ENCODE results near the gene PHF14. TPM values are rescaled to one million over a fixed set of nuclear protein-coding genes. Genes with fewer than 3 reads are reported as not detected.

Gene PHF14
- total and polyA plus RNA-seq, 2 donors (not counting 1 experiment from before 2014, with no cell fraction given) = 9.6 to 43.7 TPM

- DNase-seq (no peak), ATAC-seq (ENCODE audit: low read depth) (no peak)
- Histone ChIP-seq H3K27me3 (replicated peaks in 1 of 4; ENCODE audit: control extremely low read depth in 1 of 4, control insufficient read depth in 3 of 4, insufficient read depth in 4 of 4, low read length in 3 of 4) (no peaks in the 10 kb centered on the region), H3K4me1 (ENCODE audit: control insufficient read depth in 2 of 2, insufficient read depth in 2 of 2, low read length in 2 of 2) (no peaks in the 10 kb centered on the region), H3K4me3 (ENCODE audit: control extremely low read depth in 1 of 5, extremely low read depth in 1 of 5, insufficient read depth in 1 of 5, low read depth in 2 of 5, low read length in 4 of 5) (no peak overlapping the region), H4K20me1 (ENCODE audit: control insufficient read depth, insufficient read depth, low read length, poor library complexity, severe bottlenecking) (no peaks in the 10 kb centered on the region), H2AFZ (ENCODE audit: insufficient read depth, low read depth, low read length, poor library complexity, severe bottlenecking) (no peak overlapping the region), H3K79me2 (ENCODE audit: control insufficient read depth, insufficient read depth, low read length) (peaks cover 15% of the 10 kb centered on the region), H3K4me2 (replicated peaks; ENCODE audit: low read depth, low read length, poor library complexity, severe bottlenecking) (no peak overlapping the region), H3K36me3 (replicated peaks in 1 of 2; ENCODE audit: control extremely low read depth in 1 of 2, control insufficient read depth in 1 of 2, extremely low read depth in 1 of 2, insufficient read depth in 2 of 2, low read length in 1 of 2) (peaks cover 7 to 10% of the 10 kb centered on the region in 2 experiments), H3K27ac (ENCODE audit: low read length in 2 of 2) (no peak overlapping the region), H3K9me3 (ENCODE audit: control extremely low read depth in 1 of 3, control insufficient read depth in 2 of 3, insufficient read depth in 1 of 3, low read length in 2 of 3) (no peaks in the 10 kb centered on the region), H3K9ac (ENCODE audit: low read length) (no peak overlapping the region)
- CTCF ChIA-PET = no interaction called here
- Mint-ChIP-seq H3K27me3 (no peaks in the 10 kb centered on the region), H3K4me1 (no peaks in the 10 kb centered on the region), H3K9me3 (ENCODE audit: insufficient read depth) (no peaks in the 10 kb centered on the region), H3K4me3 (no peak overlapping the region), H3K27ac (no peak overlapping the region)
- TF ChIP-seq CTCF (IDR thresholded peaks at IDR 0.05) = no peak
- no peak for TF ChIP-seq EZH2 (IDR thresholded peaks at IDR 0.05; ENCODE audit: borderline replicate concordance, insufficient read depth, low read depth, low read length, poor library complexity, severe bottlenecking)
- POLR2A ChIA-PET = no interaction called here
- no CpG with 5 or more reads among the region's 1 CpG for WGBS (ENCODE audit: insufficient coverage)
- intact Hi-C loops (cut with micrococcal nuclease) = loop anchor here (5.0 kb wide), 1 partner anchor 37 kb away; the partner anchor contains the start of gene PHF14
Observed at GRCh38 chr7:11009631-11010030, 36.0 kb downstream of the PHF14 start.

GRCh38 chr7:11021468-11021867 is 47.8 kb downstream of the PHF14 start:
- H3K27ac Mint-ChIP-seq = no peak overlapping the region
- no peak overlapping the region for H3K9ac ChIP-seq (ENCODE audit: low read length)
- no peak for DNase-seq
- no peaks in the 10 kb centered on the region for H3K9me3 Mint-ChIP-seq (ENCODE audit: insufficient read depth)
- peaks cover 5% of the 10 kb centered on the region for H4K20me1 ChIP-seq (ENCODE audit: control insufficient read depth, insufficient read depth, low read length, poor library complexity, severe bottlenecking)
- intact Hi-C loops (cut with micrococcal nuclease) = no loop called here
- no peaks in the 10 kb centered on the region for H3K9me3 ChIP-seq (ENCODE audit: control extremely low read depth in 1 of 3, control insufficient read depth in 2 of 3, insufficient read depth in 1 of 3, low read length in 2 of 3)
- H3K4me1 ChIP-seq (ENCODE audit: control insufficient read depth in 2 of 2, insufficient read depth in 2 of 2, low read length in 2 of 2) = no peaks in the 10 kb centered on the region
- H3K36me3 ChIP-seq (replicated peaks in 1 of 2; ENCODE audit: control extremely low read depth in 1 of 2, control insufficient read depth in 1 of 2, extremely low read depth in 1 of 2, insufficient read depth in 2 of 2, low read length in 1 of 2) = peaks cover 6 to 8% of the 10 kb centered on the region in 2 experiments
- ChIA-PET POLR2A (no interaction called here), CTCF (no interaction called here)
- no peak overlapping the region for H3K4me3 ChIP-seq (ENCODE audit: control extremely low read depth in 1 of 5, extremely low read depth in 1 of 5, insufficient read depth in 1 of 5, low read depth in 2 of 5, low read length in 4 of 5)
- peaks cover 5% of the 10 kb centered on the region for H3K4me1 Mint-ChIP-seq
- H3K27ac ChIP-seq (ENCODE audit: low read length in 2 of 2) = no peak overlapping the region
- H2AFZ ChIP-seq (ENCODE audit: insufficient read depth, low read depth, low read length, poor library complexity, severe bottlenecking) = no peak overlapping the region
- no peak for ATAC-seq (ENCODE audit: low read depth)
- H3K79me2 ChIP-seq (ENCODE audit: control insufficient read depth, insufficient read depth, low read length) = peaks cover 8% of the 10 kb centered on the region
- no peak overlapping the region for H3K4me2 ChIP-seq (replicated peaks; ENCODE audit: low read depth, low read length, poor library complexity, severe bottlenecking)
- TF ChIP-seq EZH2 (IDR thresholded peaks at IDR 0.05; ENCODE audit: borderline replicate concordance, insufficient read depth, low read depth, low read length, poor library complexity, severe bottlenecking) (no peak), CTCF (IDR thresholded peaks at IDR 0.05) (no peak)
- no CpG with 5 or more reads among the region's 1 CpG for WGBS (ENCODE audit: insufficient coverage)
- no peaks in the 10 kb centered on the region for H3K27me3 Mint-ChIP-seq
- no peak overlapping the region for H3K4me3 Mint-ChIP-seq
- no peaks in the 10 kb centered on the region for H3K27me3 ChIP-seq (replicated peaks in 1 of 4; ENCODE audit: control extremely low read depth in 1 of 4, control insufficient read depth in 3 of 4, insufficient read depth in 4 of 4, low read length in 3 of 4)
